MCF 10A (cell line): ENCODE results near the gene SMIM22. TPM values are rescaled to one million over a fixed set of nuclear protein-coding genes. Genes with fewer than 3 reads are reported as not detected.

Experiments
- BruUV-seq: library from RNA; stranded (reverse); fragments of 400-500 nt; replicated peaks from 2 replicates; lab custom pipeline; 2021; lab: Mats Ljungman, UMichigan
- CTCF ChIA-PET: fragments of 300-600 bp; sonication (Branson Sonifier 250); formaldehyde crosslinking; extraction: SDS; loops from one replicate; lab custom pipeline; 2021; ENCODE audit warnings: antibody characterized with exemption, inconsistent platforms; lab: Yijun Ruan, JAX
- POLR2A ChIA-PET: fragments of 300-600, 350-650 bp; sonication (Branson Sonifier 250); formaldehyde crosslinking; extraction: SDS; loops from one replicate; lab custom pipeline; 2020; ENCODE audit warnings: antibody characterized with exemption, inconsistent platforms; lab: Yijun Ruan, JAX
- DNase-seq: peaks from one replicate; pipeline ENCODE4 v3.0.0-alpha.2; 2018; ENCODE audit not compliant: unreplicated experiment
- H3K27ac Mint-ChIP-seq: one replicate; pipeline ENCODE4 v1.8.0; 2022; ENCODE audit warnings: mild to moderate bottlenecking, low read depth, mixed read lengths; ENCODE audit not compliant: unreplicated experiment
- H3K27me3 Mint-ChIP-seq: one replicate; pipeline ENCODE4 v1.8.0; 2022; ENCODE audit warnings: mixed read lengths; ENCODE audit not compliant: insufficient read depth, unreplicated experiment
- H3K36me3 Mint-ChIP-seq: one replicate; pipeline ENCODE4 v1.8.0; 2022; ENCODE audit warnings: mild to moderate bottlenecking, moderate library complexity, mixed read lengths; ENCODE audit not compliant: insufficient read depth, unreplicated experiment
- H3K4me1 Mint-ChIP-seq: one replicate; pipeline ENCODE4 v1.8.0; 2022; ENCODE audit warnings: mixed read lengths; ENCODE audit not compliant: insufficient read depth, unreplicated experiment
- H3K4me3 Mint-ChIP-seq: one replicate; pipeline ENCODE4 v1.8.0; 2022; ENCODE audit warnings: mild to moderate bottlenecking, moderate library complexity, mixed read lengths; ENCODE audit not compliant: unreplicated experiment
- H3K9me3 Mint-ChIP-seq: one replicate; pipeline ENCODE4 v1.8.0; 2022; ENCODE audit warnings: mixed read lengths; ENCODE audit not compliant: unreplicated experiment
- intact Hi-C: fragments of 100-400 bp; cut with micrococcal nuclease; formaldehyde crosslinking; loops from 2 replicates; pipeline ENCODE4 v1.14.1; 2022
- total RNA-seq: library from RNA; stranded (reverse); gene quantifications from 2 replicates; pipeline ENCODE4 v1.2.3, GENCODE V29; 2022
- TF ChIP-seq, protein P1 (sequence below): fragments of 200-600 bp; IDR thresholded peaks from one replicate; pipeline ENCODE4 v1.8.0; 2022; ENCODE audit warnings: antibody characterized with exemption, mild to moderate bottlenecking; ENCODE audit not compliant: unreplicated experiment

SMIM22 gene
- total RNA-seq, 1 experiment from 2014 or later, result 2.4 TPM

DNA sequence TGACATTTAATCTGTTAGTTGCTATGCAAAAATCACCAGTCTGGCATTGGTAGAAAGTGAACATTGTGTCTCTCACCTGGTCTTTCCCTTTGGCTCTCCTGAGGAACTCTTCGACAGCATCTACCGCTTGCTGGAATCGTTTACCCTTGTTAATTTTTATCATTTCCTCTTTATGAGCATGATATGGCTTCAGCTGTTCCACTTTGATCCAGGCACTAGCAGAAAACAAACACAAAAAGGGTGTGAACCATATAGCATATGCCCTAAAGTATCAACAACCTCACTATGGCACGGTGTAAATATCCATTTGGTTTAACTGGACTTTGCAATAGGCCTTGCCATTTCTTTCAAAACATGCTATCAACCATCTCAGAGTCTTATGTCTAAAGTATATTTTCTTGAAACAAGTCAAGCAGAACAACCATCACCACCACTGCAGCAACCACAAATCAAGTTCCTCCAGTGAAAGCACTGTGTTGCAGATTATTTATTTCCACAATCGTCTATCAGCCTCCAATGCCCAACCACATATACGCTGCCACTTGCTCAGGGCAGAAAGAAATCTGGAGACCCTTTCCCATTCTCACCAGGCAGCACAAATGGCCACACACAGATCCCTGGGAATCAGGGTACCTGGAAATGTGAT is 37.7 kb downstream of the SMIM22 start:
- no peak overlapping the region for H3K27ac Mint-ChIP-seq
- peaks cover 85% of the 10 kb centered on the region for H3K36me3 Mint-ChIP-seq
- no peak for DNase-seq
- TF ChIP-seq, protein P1, sequence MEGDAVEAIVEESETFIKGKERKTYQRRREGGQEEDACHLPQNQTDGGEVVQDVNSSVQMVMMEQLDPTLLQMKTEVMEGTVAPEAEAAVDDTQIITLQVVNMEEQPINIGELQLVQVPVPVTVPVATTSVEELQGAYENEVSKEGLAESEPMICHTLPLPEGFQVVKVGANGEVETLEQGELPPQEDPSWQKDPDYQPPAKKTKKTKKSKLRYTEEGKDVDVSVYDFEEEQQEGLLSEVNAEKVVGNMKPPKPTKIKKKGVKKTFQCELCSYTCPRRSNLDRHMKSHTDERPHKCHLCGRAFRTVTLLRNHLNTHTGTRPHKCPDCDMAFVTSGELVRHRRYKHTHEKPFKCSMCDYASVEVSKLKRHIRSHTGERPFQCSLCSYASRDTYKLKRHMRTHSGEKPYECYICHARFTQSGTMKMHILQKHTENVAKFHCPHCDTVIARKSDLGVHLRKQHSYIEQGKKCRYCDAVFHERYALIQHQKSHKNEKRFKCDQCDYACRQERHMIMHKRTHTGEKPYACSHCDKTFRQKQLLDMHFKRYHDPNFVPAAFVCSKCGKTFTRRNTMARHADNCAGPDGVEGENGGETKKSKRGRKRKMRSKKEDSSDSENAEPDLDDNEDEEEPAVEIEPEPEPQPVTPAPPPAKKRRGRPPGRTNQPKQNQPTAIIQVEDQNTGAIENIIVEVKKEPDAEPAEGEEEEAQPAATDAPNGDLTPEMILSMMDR, result no peak
- no peak overlapping the region for H3K4me3 Mint-ChIP-seq
- no peaks in the 10 kb centered on the region for H3K9me3 Mint-ChIP-seq
- H3K27me3 Mint-ChIP-seq, result no peaks in the 10 kb centered on the region
- BruUV-seq, result no TSS peak
- no peaks in the 10 kb centered on the region for H3K4me1 Mint-ChIP-seq
- ChIA-PET POLR2A (interaction anchor here (0.6 to 1.2 kb wide), 3 partner anchors 13 to 114 kb away, joined by 3 read pairs; no protein-coding TSS in a partner anchor), CTCF (no interaction called here)
- intact Hi-C loops, result no loop called here

DNA sequence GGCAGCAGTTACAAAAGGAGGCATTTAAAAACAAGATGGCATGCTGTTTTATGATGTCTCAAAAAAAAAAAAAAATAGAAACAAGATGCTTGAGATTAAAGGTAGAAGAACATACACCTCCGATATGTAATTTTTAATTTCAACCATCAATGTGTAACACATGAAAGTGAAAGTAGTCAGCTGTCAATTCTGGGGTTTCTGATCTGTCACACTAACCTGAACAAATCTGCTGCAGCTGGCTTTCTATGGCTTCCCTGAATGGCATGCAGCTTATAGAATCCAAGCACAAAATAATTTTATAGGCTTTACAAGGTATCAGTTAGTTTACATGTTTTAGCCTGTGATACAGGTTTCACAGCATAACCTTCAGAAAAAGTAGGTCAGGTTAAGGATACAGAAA is 38.4 kb downstream of the SMIM22 start:
- no TSS peak for BruUV-seq
- Mint-ChIP-seq H3K4me3 (no peak overlapping the region), H3K27ac (no peak overlapping the region), H3K36me3 (peaks cover 88% of the 10 kb centered on the region), H3K9me3 (no peaks in the 10 kb centered on the region), H3K27me3 (no peaks in the 10 kb centered on the region), H3K4me1 (no peaks in the 10 kb centered on the region)
- POLR2A ChIA-PET, result interaction anchor here (0.7 to 1.2 kb wide), 2 partner anchors 9 to 12 kb away, joined by 3 read pairs; no protein-coding TSS in a partner anchor
- no peak for DNase-seq
- intact Hi-C loops, result no loop called here
- TF ChIP-seq, protein P1, result no peak
- CTCF ChIA-PET, result interaction anchor here (0.6 kb wide), 1 partner anchor 346 kb away, joined by 3 read pairs; no protein-coding TSS in a partner anchor

DNA sequence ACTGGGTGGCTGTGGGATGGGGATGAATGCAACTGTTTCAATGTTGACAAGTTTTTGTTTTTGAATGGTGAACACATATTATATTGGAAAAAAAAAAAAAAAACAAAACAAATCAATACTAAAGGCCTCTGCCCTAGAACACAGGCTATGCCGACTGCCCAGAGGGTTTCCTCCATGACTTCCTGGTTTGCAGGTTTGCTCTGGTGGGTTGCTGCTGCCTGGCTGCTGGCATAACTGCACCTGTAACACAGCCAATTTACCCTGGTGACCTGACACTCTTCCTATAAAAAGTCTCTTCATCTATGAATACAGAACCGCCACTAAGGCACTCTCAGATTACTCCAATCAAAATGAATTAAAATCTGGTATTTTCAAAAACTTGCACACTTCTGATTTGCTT is 41.6 kb downstream of the SMIM22 start:
- H3K4me1 Mint-ChIP-seq, result no peaks in the 10 kb centered on the region
- no peaks in the 10 kb centered on the region for H3K9me3 Mint-ChIP-seq
- no peak overlapping the region for H3K4me3 Mint-ChIP-seq
- no peak overlapping the region for H3K27ac Mint-ChIP-seq
- ChIA-PET POLR2A (interaction anchor here (1.5 to 1.6 kb wide), 2 partner anchors 10 to 34 kb away, joined by 4 to 6 read pairs; partner anchors contain the start of genes GLYR1 and ROGDI), CTCF (interaction anchor here (0.6 kb wide), 1 partner anchor 8 kb away, joined by 6 read pairs; no protein-coding TSS in a partner anchor)
- DNase-seq, result no peak
- BruUV-seq, result no TSS peak
- H3K27me3 Mint-ChIP-seq, result no peaks in the 10 kb centered on the region
- intact Hi-C loops, result no loop called here
- peaks cover 90% of the 10 kb centered on the region for H3K36me3 Mint-ChIP-seq
- TF ChIP-seq, protein P1, result no peak

DNA sequence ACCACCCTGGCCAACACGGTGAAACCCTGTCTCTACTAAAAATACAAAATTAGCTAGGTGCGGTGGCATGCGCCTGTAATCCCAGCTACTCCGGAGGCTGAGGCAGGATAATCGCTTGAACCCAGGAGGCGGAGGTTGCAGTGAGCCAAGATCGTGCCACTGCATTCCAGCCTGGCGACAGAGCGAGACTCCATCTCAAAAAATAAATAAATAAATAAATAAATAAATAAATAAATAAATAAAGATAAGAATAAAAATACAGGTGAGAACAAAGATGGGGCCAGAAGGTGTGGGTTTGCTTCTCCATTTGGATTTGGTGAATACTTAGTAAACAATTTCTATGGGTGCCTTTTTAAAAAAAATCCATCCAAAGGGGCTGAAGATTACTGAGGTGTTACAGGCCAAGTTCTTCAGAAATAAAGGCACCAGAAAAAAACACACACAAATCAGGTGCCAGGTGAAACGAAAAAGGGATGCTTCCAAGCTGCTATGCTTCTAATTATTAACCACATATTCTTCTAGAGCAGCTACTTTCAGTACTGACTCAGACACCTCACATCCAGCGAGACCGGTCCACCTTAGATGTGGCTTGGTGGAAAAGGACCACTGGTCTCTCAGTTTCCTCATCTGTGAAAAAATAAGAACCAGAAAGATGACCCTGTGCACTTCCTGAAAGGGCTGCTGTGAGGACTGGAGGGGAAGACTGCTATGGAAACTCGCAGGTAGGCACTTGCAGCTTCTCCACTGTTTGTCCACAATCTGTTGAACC is 42.7 kb downstream of the SMIM22 start:
- CTCF ChIA-PET, result interaction anchor here (0.7 kb wide), 3 partner anchors 9 to 118 kb away, joined by 3 to 7 read pairs (median 3); no protein-coding TSS in a partner anchor
- TF ChIP-seq, protein P1, result no peak
- no peaks in the 10 kb centered on the region for H3K27me3 Mint-ChIP-seq
- no peaks in the 10 kb centered on the region for H3K9me3 Mint-ChIP-seq
- intact Hi-C loops, result no loop called here
- no peak overlapping the region for H3K27ac Mint-ChIP-seq
- no peak for DNase-seq
- H3K4me1 Mint-ChIP-seq, result no peaks in the 10 kb centered on the region
- BruUV-seq, result no TSS peak
- POLR2A ChIA-PET, result no interaction called here
- H3K4me3 Mint-ChIP-seq, result no peak overlapping the region
- peaks cover 93% of the 10 kb centered on the region for H3K36me3 Mint-ChIP-seq
